HL-60/S4 (cell line): ENCODE data around the gene NPAS2.

ENCODE experiments used
- in situ Hi-C: fragments of 300-500 bp; cut with MboI; formaldehyde crosslinking; loops from 2 replicates; pipeline ENCODE4 v1.14.3; 2022; ENCODE audit warnings: low sequenced_read_pairs

The NPAS2 gene

GRCh38 chr2:100938031-100939026 lies 118.4 kb downstream of the NPAS2 start:
- in situ Hi-C loops, result no loop called here

- in situ Hi-C loops, result no loop called here
These were observed 119.5 kb downstream of the NPAS2 start for GRCh38 chr2:100939445-100939844.

GRCh38 chr2:100940240-100940639 lies 120.3 kb downstream of the NPAS2 start:
- in situ Hi-C loops, result no loop called here

GRCh38 chr2:100940766-100941645 lies 121.1 kb downstream of the NPAS2 start:
- in situ Hi-C loops, result no loop called here

GRCh38 chr2:100941646-100942240 lies 121.8 kb downstream of the NPAS2 start:
- in situ Hi-C loops, result no loop called here

- in situ Hi-C loops, result no loop called here
These were observed 124.9 kb downstream of the NPAS2 start for GRCh38 chr2:100944617-100945432.

- in situ Hi-C loops, result no loop called here
These were observed 125.4 kb downstream of the NPAS2 start for GRCh38 chr2:100945433-100945740.

- in situ Hi-C loops, result no loop called here
These were observed 126.1 kb downstream of the NPAS2 start for GRCh38 chr2:100945930-100946607.

- in situ Hi-C loops, result no loop called here
These were observed 129.2 kb downstream of the NPAS2 start for GRCh38 chr2:100948942-100949811.

- in situ Hi-C loops, result no loop called here
These were observed 132.6 kb downstream of the NPAS2 start for GRCh38 chr2:100952512-100952911.

GRCh38 chr2:100953406-100954043 lies 133.6 kb downstream of the NPAS2 start:
- in situ Hi-C loops, result no loop called here

- in situ Hi-C loops, result no loop called here
These were observed 134.1 kb downstream of the NPAS2 start for GRCh38 chr2:100954044-100954420.

GRCh38 chr2:100955226-100955625 lies 135.3 kb downstream of the NPAS2 start:
- in situ Hi-C loops, result no loop called here

- in situ Hi-C loops, result no loop called here
These were observed 136.1 kb downstream of the NPAS2 start for GRCh38 chr2:100956081-100956480.

- in situ Hi-C loops, result no loop called here
These were observed 138.2 kb downstream of the NPAS2 start for GRCh38 chr2:100957996-100958653.

- in situ Hi-C loops, result no loop called here
These were observed 139.4 kb downstream of the NPAS2 start for GRCh38 chr2:100959225-100959880.

GRCh38 chr2:100960688-100961087 lies 140.7 kb downstream of the NPAS2 start:
- in situ Hi-C loops, result no loop called here
